Forelimb muscle (tissue), 1 donor: Measurements from ENCODE around the gene RPP25. TPM values are rescaled to one million over a fixed set of nuclear protein-coding genes. Genes with fewer than 3 reads are reported as not detected.
"Not testable (repeated sequence)": the region's sequence is repeated elsewhere in the genome, so short reads cannot be mapped to it uniquely, and the experiment has no call there.

Source experiments
- DNase-seq: peaks from one replicate; pipeline ENCODE4 v3.0.0-alpha.2; 2013; ENCODE audit warnings: low read depth
- polyA plus RNA-seq: library from polyadenylated mRNA; unstranded; fragments of 120-200 nt; gene quantifications from one replicate; pipeline ENCODE4 v1.2.1, GENCODE V29; 2013; ENCODE audit not compliant: insufficient read length

The RPP25 gene
- polyA plus RNA-seq, 1 donor: 0.75 TPM

GRCh38 chr15:74962671-74963070 is 6.1 kb upstream of the RPP25 start:
- no peak for DNase-seq

DNA sequence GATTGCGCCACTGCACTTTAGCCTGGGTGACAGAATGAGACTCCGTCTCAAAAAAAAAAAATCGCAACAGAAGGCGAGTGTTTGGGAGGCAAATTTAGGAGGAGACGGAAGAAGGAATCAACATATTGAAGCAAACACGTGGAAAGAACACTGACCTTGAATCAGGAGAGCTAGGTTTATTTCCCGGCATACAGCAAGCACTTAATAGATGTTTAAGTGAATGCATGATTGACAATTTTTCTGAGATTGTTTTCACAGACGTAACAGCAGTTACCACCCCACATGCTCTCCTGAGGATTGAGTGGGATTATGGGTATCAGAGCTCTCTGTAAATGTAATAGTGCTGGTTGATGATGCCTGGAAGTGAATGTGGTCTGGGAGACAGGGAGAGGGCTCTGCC is 5.6 kb upstream of the RPP25 start:
- DNase-seq: no peak

DNA sequence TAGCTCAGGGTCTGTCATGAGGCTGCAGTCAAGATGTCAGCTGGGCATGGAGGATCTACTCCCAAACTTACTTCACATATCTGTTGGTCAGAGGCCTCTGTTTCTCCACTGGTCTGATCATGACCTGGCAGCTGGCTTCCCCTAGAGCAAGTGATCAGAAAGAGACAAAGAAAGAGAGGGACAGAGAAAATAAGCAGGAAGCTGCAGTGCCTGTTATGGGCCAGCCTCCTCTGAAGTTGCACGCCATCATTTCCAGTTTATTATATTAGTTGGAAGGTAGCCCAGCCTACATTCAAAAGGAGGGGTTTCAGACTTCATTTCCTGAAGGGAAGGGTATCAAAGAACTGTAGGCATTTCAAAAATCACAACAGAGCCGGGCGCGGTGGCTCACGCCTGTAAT is 5.0 kb upstream of the RPP25 start:
- no peak for DNase-seq

DNA sequence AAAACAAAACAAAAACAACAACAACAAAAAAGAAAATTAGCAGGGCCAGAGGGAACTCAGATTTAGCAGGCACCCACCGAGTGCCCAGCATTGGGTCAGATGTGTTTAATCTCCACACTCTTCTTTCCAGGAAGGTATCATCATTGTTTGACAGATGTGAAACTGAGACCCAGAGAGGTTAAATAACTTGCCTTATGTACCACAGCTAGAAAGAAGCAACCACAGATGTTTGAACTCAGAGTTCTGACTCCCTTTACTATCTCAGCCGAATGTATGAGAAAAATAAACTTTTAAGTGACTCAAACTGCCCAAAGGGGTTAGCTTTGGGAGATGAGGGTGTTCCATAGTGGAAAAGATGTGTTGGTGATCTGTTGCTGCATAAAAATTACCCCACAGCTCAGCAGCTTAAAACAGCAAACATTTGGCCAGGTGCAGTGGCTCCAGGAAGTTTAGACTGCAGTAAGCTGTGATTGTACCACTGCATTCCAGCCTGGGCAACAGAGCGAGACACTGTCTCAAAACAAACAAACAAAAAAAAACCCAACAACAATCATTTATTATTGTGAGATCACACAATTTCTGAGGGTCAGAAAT is 4.5 kb upstream of the RPP25 start:
- no peak for DNase-seq

GRCh38 chr15:74960286-74960685 is 3.7 kb upstream of the RPP25 start:
- DNase-seq: no peak

DNA sequence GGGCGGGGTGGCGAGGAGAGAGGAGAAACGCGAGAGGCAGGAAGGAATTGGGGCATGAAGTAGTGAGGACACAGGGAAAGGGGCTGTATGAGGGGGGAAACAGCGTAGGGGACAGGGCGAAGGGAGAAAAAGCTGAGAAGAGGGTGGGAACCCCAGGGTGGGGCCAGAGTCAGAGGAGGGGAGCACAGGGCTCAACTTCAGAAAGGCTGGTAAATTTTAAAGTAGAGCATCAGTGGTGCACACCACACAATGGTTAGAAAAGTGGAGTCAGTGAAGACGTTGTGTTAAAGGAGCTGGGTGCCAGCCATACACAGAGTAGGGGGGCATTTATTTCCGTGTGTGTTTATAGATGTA is 3.0 kb upstream of the RPP25 start:
- no peak for DNase-seq

- no peak for DNase-seq
These were observed 2.5 kb upstream of the RPP25 start for GRCh38 chr15:74958908-74959585.

DNA sequence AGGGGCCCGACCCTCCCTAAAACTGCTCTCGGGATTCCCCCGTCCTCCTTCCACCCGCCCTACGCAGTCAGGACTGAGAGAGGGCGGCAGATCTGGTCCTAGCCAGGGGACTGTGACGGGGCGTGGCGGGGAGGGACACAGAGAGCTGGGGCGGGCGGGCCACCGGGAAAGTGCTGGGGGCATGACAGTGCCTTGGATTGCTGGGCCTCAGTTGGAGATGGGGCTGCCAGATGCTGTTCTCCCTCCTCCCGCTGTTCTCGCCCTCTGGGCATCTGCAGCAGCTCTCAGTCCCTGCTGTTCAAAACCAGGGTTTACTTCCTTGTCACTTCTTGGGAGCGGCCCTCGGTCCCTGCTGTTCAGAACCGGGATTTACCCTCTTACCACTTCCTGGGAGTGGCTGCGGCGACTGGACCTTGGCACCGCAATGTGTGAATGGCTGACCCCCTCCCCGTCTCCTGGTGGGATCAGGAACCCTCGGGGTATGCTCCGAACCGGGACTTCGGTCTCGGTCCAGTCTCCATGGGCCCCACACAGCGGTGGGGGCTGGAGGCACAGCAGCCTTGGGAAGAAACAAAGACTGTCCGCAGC is 1.8 kb upstream of the RPP25 start:
- no peak for DNase-seq

- no peak for DNase-seq
These were observed 984 bp upstream of the RPP25 start for GRCh38 chr15:74957476-74958035.

DNA sequence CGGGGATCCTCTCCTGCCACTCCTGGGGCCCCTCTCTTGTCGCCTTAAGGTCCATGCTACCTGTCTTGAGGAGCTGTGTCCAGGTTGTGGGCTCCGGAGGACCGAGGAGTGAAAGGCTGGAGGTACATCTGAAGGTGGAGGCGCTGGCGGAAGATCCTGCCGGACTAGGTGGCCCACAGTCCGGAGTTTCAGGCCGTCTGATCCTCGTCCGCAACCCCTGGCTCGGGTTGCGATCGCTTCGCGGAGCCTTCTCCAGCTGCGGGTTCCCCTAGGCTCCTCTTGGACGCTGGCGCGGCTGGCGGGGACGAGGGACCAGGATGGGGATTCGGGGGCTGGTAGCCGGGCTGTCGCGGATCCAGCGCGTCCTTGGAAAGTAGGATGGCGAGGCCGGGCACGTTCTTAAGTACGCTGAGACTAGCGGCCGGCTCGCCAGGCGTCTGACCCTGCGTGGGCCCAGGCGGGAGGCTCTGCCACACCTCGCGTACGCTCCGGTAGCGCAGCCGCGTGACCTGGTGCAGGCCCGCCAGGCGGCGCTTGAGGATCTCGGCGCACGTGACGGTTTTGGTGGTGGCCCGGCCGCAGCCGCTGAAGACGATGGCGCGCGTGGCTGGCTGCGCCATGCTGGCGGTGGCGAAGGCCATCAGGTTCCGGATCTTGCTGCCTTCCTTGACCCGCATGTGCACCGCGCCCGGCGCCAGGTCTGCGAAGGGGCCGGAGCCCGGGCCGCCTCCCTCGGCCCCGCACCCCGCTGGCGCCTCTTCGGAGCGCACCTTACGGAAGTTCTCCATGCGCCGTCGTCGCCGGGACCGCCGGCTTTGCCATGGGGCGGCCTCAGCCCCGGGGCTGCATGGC is 550 bp downstream of the RPP25 start:
- no peak for DNase-seq

GRCh38 chr15:74955017-74955416 is 1.6 kb downstream of the RPP25 start:
- DNase-seq: no peak

- no peak for DNase-seq
These were observed 2.1 kb downstream of the RPP25 start for GRCh38 chr15:74954515-74954914.

- no peak for DNase-seq
These were observed 5.6 kb downstream of the RPP25 start for GRCh38 chr15:74951006-74951405.

DNA sequence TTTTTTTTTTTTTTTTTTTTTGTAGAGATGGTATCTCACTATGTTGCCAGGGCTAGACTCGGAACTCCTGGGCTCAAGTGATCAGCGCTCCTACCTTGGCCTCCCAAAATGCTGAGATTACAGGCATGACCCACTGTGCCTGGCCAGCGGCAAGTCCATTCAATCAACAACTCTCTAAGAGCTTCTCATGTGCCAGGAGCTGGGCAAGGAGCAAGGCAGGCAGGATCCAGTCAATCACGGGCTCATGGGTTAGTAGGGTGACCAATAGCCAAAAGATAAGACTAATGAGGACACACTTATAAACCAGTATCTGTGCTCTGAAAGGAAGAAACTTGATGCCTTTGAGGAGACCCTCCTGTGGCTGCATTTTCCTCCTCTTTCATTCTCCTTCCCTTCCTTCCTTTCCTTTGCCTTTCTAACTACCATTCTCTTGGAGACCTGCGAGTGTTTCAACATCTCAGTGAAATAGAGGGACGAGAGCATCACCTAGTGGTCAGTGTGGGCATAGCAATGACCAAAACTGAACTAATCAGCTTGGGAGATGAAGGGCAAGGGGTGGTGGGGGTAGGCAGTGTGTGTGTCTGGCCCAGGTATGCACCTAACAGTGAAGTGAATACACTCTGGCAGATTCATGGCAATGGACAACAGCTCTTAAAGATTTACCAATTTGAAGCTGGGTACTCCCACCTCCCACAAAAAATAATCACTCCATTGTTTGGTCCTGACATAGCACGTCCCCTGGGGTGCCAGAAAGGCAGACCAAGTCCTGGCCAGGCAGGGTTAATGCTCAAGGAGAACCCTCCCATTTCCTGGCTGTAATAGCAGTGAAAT is 6.3 kb downstream of the RPP25 start:
- peak; percentile 52 for DNase-seq

GRCh38 chr15:74937590-74938371 is 18.8 kb downstream of the RPP25 start, which contains the start of gene COX5A:
Gene COX5A (minus strand): TSS chr15:74938073. CDS start chr15:74938014, 59 bp downstream.
- DNase-seq: peak; percentile 94

DNA sequence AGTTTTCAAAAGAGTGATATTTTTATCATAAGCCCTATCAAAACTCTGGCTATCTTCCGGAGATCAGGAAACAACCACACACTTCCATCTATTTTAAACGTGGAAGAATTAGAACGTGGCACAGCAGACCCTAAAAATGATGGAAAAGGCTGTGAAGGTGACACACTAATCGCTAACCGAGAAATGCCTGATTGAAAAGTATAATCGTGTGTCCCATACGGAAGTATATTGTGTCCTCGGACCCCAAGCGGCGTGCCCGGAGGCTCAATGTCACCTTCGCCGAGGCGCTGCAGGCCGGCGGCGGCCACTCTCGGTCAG is 19.3 kb downstream of the RPP25 start:
- DNase-seq: no peak

DNA sequence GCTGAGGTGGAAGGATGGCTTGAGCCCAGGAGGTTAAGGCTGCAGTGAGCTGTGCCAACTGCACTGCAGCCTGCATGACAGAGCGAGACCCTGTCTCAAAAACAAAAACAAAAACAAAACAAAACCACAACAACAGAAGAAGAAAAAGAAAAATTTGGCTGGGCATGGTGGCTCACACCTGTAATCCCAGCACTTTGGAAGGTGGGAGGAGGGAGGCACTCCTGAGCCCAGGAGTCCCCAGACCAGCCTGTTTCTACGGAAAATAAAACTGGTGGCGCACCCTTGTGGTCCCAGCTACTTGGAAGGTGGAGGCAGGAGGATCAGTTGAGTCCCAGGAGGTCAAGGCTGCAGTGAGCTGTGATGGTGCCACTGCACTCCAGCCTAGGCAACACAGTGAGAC is 21.4 kb downstream of the RPP25 start:
- not testable (repeated sequence) for DNase-seq

DNA sequence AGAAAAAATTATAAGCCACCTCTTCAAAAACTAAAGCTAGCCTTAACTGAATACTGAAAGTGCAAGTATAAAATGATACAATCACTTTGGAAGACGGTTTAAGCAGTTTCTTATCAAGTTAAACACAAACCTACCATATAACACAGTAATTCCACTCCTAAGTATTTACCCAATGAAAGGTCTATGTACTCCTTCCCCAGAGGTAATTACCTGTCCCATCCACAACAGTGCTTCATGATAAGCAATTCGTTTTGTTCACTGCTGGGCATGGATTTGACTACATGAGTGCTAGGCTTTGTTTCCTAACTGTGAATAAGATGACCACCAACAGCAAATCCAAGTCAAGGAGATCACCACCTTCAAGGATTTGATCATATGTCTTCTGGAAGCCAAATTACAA is 23.0 kb downstream of the RPP25 start:
- DNase-seq: no peak

DNA sequence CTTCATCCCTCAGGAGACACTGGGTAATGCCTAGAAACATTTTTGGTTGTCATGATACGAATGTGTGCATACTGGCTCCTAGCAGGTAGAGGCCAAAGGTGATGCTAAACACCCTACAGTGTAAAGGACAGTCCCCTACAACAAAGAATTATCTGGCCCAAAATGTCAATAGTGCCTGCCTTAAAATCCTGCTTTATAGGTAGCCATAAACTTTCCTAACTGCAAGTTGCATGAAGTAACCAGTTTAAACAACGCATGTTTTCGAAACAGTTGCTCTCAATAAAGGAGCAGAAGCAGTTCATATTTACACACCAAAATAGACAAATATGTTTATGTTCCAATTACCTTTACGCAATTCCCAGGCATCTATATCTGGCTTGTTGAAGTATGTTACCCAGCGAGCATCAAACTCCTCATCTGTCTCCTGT is 27.8 kb downstream of the RPP25 start:
- no peak for DNase-seq

- DNase-seq: no peak
These were observed 32.0 kb downstream of the RPP25 start for GRCh38 chr15:74924525-74924924.

DNA sequence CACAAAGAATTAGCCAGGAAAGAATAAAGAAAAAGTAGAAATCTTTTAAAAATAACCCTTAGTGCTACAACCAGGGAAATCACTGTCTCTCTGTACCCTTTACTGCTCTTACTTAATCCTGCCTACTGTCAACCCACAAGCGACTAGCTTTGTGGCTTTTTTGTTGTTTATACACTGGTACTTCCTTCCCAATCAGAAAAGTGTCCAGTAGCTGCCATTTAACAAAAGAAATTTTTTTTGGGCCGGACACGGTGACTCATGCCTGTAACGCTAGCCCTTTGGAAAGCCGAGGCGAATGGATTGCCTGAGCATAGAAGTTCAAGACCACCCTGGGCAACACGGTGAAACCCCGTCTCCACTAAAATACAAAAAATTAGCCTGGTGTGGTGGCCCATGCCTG is 36.1 kb downstream of the RPP25 start:
- DNase-seq: no peak
